ENCODE results near the gene MDP1.
A peak's percentile ranks its signal among the peaks of the same experiment; 100 is the strongest.

MDP1 gene

DNA sequence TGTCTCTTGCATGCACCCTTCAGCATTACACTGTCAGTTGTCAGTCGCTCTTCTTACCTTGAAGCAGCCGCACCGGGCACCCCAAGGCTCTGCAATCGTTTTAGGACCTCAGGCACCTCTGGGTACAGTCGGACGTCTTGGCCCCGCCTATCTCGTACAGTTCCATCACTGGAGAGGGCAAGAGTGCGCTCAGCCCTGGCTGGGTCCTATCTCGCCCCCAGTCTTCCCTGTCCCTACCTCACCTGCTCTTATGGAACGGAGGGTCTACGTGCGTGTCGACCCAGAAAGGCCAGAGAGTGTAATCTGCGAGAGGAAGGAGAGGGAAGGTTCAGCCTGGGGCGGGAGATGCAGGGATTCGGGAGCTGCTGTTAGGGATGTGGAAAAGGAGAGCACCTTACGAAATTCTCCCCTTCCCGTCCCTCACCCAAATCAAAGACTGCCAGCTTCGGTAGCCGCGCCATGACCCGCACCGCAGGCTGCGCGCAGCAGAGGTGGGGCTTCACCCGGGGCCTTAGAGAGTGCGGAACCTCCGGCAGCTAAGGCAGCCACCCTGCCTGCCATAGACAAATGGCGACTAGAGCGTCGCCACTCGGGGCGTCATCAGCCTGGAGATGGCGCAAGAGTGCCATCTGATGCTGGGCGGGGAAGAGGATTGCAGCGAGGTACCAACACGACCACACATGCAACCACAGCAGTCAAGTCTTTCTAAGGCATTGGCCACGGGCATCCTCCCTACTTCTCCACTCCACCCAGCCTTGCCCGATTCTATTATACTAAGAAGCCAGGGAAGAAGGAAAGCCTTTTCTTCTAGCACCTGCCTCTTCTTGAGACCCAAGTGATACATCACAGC, at the start of gene MDP1:
TSS of gene MDP1 (minus strand) at position 572 of the 850 bp plus-strand sequence. CDS start at position 461, 111 bp downstream.
- DNase-seq: peak; percentile 68

DNA sequence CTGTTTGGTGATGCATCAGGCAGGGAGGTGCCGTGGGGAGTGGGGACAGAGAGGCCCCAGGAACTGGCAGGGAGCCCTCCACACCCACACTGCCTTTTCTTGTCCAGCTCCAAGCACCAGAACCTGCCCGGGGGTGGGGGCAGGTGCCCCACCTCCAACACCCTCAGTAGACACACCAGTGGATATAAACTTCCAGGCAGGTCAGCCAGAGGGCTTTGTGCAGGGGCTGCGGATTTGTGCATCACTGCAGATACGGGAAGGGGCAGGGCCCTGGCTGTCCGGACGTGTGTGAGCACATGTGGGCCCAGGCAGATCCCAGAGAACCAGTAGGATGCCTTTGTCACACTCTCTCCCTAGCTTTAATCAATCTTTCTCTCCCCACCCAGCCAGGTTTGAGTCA, 48.4 kb upstream of the MDP1 start:
- peak; percentile 31 for DNase-seq

DNA sequence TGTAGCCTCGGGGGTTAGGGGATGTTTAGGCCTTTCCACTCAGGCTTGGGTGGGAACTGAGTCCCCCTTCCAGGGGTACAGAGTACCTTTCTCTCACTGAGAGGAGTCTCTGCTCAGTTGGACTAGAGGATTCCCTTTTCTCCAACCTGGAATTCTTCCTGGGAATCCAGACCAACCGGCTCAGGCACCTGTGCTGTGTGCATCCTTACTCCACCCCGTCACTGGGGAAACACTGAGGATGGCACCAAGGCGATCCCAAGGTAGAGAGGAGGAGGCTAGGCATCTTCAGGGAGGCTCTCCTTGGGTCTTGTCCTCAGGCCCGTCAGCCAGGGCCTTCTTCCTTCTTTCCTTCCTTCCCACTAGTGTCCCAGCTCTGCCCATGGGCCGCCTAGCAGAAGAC, 48.0 kb upstream of the MDP1 start:
- no peak for DNase-seq

DNA sequence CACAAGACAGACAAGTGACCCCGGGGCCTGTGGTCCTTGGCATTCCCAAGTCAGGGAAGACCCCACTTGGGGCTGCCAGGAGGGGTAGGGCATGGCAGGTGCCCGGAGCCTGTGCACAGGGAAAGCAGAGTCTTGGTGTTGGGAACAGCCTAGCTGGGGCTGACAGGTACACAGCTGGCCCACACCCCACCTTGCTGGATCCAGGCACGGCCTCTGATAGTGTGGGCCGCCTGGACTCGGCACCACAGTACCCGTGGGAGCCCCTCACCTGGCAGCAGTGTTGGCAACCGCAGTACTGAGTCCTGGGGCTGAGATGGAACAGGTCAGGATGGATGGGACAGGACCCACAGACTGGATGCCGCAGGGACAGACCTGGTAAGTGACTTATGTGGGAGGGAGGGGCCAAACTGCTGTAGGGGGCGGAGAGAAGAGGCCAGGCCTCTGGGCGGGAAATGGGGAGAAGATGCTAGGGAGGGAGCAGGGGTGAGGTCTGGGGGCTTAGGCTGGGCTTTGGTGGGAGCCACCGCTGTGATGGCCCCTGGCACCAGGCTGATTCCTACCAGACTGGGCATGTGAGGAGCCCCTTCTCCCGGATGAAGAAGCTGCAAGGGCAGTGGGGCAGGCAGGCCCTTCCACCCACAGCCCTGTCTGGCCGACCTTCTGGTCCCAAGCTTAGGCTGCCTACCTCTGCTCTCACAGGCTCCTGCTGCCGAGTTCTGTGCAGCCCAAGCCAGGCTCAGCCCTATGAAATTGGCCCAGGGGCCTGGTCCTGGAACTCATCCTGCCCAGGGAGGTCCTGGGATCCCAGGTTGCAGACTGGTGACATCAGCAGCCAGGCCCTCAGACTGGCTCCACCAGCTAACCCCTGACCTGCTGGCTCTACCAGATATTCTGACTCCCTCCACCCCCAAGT, 47.2 kb upstream of the MDP1 start, which contains the start of gene TGM1:
TSS of gene TGM1 (minus strand) at position 357 of the 913 bp plus-strand sequence. CDS start 825 bp downstream, outside the sequence.
- DNase-seq: no peak

DNA sequence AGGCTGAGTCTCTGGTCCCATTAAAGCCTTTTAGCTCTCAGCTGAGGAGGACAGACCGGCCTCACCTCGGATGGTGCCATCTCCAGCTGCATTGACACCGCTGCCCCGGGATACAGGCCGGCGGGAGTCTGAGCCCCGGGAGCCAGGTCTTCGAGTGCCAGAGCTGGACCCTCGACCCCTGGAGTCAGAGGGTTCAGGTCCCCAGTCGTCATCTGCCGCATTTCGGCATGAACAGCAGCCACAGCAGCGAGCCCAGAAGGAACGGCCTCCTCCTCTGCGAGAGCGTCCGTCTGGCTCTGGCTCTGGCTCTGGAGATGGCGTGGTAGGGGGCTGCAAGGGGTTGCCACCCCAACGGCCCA, 46.1 kb upstream of the MDP1 start:
- no peak for DNase-seq

DNA sequence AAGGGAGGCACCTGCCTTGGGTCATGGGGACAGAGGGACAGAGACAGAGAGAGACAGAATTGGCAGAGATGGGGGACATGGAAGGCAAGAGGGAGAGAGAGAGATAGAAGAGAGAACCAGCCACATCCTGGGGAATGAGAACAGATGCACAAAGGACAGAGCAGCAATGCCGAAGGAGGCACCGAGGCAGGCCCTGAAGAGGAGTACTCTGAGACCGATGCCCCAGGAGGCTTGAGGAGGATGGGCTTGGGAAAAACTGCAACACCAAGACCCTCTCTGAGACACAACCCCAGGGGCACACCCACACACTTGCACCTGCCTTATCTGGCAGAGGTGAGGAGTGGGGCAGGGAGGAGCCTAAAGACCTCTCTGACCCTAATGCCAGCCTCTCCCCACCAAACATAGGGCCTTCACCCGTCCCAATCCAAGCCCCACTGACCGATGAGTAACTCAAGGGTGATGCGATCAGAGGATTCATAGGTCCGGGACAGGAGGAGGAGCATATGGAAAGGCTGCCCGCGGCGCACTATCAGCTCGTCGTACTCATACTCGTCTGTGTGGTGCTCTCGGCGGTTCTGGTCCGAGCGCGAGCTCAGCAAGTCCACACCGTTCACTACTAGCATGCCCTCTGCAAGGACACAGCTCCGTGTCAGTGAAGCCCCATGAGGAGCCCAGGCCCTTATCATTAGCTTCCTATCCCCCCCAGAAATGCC, 45.5 kb upstream of the MDP1 start:
- DNase-seq: no peak

DNA sequence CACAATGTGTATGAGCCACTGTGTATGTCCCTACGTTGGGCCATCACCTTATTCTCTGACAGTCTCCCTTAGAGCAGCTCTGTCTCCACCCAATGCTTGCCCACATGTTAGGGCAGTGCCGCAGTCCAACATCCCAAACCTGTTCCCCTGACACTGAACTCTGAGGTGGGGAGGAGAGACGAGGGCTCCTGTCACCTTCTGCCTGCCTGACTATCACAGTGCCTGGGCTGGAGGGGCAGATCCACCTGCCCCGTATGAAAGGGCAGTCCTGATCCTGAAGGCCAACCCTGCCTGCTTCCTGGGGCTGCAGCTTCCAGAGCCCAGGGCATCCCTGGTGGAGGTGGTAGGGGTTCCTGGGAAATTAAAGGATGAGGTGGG, 44.9 kb upstream of the MDP1 start:
- no peak for DNase-seq

DNA sequence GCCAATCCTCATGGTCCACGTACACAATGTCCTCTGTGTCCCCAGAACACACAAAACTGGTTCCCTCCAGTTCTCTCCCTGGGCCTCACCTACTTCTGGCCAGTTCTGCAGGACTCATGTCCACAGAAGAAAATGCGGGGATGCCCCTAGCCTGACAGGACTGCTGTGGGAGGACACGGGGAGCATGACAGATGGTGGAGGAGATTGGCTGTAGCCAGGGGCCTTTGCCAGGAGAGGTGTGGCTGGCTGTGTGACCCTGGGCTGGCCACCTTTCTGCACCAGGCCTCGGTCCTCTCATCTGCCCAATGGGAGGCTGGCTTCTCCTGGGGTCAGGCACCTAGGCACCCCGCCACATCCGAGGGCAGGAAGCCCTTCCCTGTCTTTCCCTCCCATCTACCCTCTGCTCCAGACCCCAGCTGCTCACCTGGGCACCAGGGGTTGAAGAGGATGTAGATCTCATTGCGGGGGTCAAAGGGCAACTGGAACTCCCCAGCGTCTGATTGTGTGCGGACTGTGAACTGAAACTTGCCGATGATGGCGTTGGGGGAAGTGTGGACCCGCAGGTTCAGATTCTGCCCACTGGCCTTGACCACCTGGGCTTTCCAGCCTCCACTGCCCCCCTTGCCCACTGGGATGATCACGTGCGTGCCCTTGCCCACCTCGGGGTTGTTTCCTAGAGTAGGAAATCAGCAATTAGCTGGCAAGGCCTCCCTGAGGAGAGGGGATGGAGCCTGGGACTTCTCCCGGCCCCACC, 44.3 kb upstream of the MDP1 start:
- DNase-seq: no peak

DNA sequence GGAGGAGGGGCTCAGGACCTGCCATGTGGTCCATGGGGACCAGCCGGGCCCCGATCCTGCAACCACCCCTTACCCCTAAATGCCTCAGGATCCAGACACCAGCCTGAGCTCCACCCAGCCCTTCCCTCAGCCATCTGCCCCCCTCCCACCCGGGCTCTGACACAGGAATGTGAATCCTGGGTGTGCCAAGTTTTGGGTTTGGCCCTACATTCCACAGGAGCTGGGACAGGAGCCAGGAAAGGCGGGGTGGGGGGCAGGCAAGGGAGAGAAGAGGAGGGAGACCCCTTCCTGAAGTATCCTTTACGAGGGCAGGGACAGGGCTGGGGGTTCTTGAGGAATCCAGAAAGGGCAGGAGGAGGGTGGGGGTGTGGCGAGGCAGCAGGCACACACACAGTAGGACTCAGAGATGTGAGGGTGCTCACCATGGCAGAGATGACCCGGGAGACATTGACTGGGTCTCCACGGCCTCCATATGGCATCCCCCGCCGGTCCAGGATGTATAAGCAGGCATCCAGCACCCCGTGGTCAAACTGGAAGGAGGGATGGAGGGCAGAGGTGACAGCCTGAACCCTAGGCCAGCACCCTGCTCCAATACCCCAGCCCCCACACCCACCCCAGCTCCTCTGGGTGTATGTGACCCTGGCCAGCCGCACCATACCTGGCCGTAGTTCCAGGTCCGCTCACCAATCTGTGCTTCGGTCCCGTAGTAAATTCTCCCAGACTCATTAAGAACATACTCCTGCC, 43.6 kb upstream of the MDP1 start:
- DNase-seq: peak; percentile 80

DNA sequence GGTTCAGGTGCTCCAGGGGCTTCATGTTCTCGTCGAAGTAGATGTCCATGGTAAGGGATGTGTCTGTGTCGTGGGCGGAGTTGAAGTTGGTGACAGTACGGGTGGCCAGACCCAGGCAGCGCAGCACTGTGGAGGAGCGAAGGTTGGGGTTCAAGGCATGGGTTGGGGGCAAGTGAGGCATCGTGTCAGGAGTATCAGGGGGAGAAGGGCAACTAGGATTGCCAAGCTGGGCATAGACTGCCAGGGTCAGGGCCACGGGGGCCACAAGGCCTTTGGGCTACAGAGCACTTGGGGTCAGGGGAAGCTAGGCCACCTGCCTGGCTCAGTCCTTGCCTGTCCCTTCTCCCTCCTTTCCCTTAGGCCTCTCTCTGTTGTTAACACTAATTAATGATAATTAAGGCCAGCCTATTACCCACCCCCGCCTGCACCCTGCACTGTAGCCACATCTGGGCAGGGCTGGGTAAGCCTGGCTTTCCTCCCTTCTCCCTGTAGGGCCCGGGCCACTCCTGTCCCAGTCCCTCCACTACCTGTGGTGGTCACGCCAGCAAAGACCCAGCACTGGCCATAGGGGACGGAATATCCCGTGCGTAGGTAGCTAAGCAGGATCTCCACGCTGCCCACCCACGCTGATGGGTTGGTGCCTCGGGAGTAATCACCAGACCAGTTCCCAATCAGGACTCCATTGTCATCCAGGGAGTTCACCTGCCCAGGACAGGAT, 42.8 kb upstream of the MDP1 start:
- no peak for DNase-seq

DNA sequence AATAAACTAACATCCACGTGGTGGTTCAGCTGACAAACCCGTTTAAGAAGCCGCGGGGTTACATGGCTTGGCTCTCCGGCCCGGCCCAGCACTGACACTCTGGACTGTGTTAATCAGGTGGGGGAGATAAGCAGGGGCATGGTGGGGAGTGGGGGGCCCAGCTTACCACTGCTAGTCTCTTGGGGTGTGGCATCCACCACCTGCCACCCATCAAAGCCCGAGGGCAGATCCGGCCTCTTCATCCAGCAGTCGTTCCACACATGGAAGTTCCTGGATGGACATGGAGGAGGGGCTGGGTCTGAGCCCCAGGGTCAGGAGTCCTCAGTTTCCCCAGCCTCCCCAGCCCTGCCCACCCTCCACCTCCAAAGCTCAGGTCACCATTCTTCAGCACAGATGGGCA, 42.3 kb upstream of the MDP1 start:
- DNase-seq: no peak

DNA sequence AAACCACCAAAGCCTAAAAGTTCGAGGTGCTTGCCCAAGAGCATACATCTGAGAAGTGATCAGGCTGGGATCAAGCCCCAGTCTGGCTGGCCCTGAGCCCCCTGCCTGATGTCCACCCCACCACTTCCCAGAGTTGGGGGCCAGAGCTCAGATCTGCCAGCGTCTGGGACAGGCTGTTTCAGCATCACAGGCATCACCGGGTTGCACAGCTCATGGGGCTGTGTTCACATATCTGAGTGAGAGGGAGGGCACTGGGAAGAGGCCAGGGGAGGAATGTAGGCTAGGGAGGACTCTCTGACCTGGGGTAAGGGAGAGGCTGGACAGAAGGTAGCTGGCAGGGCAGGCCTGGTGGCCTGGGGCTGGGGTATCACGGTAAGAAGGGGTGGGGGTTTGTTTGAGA, 41.1 kb upstream of the MDP1 start:
- no peak for DNase-seq

DNA sequence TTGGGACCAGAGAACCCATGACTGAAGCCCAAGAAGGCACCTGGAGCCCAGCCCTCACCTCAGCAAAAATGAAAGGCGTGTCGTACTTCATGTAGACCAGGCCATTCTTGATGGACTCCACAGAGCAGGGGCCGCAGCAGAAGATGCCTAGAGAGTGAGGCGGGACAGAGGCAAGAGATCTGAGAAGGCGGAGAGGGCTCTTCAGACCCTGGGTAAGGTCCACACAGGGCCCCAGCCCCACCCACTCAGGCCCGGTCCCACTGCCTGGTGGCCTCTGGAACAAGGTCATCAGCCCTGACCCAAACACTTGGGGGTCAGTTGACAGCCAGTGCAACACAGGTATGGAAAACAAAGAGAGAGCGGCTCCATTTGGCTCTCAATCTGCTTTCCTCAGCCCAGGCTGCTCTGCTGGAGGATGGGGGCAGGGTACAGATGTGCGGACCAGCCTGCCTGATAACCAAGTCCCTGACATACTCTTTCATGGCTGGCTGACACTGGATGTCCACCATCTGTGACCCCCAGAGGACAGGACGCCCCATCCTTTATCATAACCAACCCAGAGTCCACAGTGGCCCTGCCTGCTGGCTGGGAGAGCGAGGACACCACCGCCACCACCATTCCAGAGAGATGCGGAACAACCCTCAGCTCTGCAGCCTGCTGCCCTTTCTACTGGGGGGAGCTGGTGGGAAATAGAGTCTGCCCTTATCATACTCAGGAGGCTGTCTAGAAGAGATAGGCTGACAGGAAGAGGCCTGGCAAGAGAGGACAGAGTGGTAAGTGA, 40.3 kb upstream of the MDP1 start:
- DNase-seq: no peak

DNA sequence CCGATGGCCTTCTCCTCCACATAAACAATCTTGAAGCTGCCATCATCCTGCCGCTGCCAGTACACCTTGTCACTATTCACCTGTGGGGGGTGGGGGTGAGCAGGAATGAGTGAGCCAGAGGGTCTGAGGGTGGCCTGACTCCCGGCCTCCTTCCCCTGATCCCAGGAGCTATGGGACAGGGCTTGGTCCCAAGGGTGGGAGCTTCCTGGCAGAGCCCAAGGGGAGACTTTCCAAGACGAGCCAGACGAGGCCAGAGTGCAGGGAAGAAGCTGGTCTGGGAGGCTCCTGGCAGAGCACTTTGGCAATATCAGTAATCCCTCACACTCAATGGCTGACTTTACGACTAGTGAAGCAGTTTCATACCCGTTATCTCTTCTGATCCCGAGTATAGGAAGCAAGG, 39.6 kb upstream of the MDP1 start:
- no peak for DNase-seq

DNA sequence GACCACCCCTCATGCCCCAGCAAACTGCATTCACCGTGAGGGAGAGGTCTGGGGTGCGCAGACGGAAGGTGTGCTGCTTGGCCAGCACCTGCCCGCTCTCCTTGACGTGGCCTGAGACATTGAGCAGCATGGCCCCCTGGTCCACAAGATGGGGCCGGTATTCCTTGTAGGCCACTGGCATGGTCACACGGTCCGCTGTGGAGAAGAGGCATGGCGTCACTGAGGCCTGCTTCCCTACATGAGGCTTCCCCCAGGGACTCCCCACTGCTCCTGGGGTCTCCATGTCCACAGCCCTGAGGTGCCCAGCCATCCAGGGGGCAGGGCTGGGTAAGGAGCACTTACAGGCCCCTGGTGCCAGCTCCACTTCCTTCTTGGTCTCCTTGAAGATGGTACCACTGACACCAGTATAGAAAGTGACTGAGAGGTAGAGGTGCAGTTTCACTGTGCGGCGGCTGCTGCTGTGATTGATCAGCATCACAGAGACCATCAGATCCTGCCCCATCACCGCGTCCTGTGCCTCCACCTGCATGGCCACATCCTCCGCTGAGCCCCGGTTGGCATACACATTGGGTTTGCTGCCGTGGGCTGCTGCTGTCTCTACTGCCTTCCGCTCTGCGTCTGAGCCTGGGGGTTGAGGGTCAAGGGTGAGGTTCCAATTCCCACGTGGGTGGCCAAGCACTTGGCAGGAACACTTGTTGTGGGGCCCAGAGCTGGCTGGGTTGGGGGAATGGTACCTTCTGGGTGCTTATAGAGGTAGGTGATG, 38.9 kb upstream of the MDP1 start:
- no peak for DNase-seq

DNA sequence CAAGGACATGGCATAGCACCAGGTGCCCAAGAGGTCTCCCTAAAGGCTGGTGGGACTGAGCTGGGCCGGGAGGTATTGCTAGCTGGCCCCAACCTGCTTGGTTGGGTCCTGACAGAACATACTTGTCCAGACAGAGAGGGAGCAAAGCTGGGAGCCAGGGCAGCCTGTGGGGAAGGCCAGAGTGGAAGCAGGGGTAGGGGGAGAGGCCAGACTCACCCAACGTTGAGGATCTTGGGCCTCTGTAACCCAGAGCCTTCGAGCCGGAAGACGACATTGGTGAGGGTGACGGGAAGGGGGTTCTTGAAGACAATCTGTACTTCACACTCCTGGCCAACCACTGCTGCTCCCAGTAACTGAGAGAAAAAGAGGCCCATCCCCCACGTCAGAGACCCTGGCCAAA, 38.1 kb upstream of the MDP1 start:
- no peak for DNase-seq

DNA sequence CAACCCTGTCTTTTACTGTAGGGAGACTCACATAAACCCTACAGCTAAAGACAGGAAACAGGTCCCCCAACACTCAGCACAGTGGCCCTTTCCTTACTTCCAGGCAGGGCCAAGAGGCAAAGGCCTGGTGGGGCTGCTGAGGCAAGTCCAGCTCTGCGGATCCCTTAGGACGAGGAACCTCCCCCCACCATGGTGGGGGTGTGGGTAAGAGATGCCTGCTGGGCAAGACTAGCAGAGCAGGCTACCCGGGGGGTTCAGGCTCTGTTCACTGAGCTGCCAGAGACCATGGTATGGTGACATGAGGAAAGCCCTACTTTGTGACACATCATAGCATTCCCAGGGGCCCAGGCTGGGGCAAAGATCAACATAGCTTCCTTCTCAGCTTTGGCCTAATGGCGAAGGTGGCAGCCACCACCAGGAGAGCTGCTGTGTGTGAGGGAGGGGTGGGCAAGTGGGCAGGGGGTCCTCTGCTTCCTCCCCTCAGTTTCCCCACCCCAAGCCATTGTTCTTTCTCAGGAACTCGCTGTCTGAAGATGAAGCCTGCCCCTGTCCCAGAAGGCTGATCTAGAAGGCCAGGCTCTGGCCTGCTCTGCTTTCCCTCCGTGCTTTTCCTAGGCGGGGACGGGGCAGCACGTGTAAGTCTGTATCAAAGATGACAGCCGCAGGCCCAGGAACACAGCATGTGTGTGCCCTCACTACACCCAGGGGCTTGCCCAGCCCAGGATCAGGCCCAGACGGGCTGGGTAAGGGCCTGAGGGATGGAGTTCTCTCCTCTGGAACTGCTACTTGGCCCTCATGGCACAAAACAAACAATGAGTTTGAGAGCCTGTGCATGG, 36.6 kb upstream of the MDP1 start:
- DNase-seq: no peak

DNA sequence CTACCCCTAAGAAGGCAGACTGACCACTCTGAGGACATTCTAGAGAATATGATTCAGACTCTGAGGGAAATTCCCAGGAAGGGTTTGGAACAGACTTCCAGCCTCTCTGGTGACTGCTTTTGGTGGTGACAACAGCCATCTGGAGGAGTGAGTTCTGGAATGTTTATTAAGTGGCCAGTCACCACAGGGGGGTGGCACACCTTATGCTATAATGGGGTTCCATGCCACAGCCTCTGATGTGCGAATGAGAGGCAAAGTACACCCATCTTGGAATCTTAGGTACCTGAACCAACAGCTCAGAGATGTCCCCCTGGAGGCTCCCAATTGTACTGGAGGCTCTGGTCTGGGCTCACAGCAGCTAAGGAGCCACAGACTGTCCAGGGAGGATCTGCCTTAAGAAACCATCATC, 36.0 kb upstream of the MDP1 start:
- peak; percentile 16 for DNase-seq

DNA sequence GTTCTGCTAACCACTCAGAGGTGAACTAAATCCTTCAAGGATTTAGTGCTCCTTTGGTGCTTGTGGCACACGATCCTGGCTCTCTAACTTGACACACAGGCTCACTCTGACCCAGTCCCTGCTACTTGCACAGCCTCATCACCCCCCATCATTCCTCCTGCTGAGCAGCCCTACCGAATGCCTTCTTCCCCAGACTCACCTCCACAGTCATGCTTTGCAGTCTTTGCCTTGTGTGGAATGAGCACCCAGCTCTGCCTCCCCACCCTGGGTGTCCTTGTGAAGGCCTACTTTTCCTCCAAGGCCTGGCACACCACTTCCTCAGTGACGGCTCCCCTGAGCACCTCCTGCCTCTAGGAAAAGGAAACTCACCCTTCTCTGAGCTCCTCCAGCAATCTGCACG, 34.5 kb upstream of the MDP1 start:
- DNase-seq: no peak
